ENCODE measurements around the gene CPTP.
"Not testable (repeated sequence)": the region's sequence is repeated elsewhere in the genome, so short reads cannot be mapped to it uniquely, and the experiment has no call there.

CPTP gene

GRCh38 chr1:1352786-1353388 lies 28.3 kb downstream of the CPTP start:
- peak; percentile 83 for DNase-seq

- DNase-seq, result no peak
Measured at GRCh38 chr1:1353389-1354151, 29.0 kb downstream of the CPTP start.

GRCh38 chr1:1354271-1355247 lies 30.0 kb downstream of the CPTP start:
- DNase-seq, result no peak

- no peak for DNase-seq
Measured at GRCh38 chr1:1355416-1355815, 30.8 kb downstream of the CPTP start.

GRCh38 chr1:1356166-1356795 lies 31.7 kb downstream of the CPTP start:
- DNase-seq, result no peak

- DNase-seq, result no peak
Measured at GRCh38 chr1:1356796-1357401, 32.3 kb downstream of the CPTP start.

GRCh38 chr1:1357871-1358432 lies 33.4 kb downstream of the CPTP start:
- no peak for DNase-seq

- DNase-seq, result no peak
Measured at GRCh38 chr1:1358433-1359271, 34.0 kb downstream of the CPTP start, which contains the start of gene MXRA8. TSS of gene MXRA8 (minus strand) at chr1:1358555. CDS start at chr1:1358504, 51 bp downstream.

- DNase-seq, result no peak
Measured at GRCh38 chr1:1359308-1359663, 34.7 kb downstream of the CPTP start.

- no peak for DNase-seq
Measured at GRCh38 chr1:1359664-1360468, 35.3 kb downstream of the CPTP start.

- no peak for DNase-seq
Measured at GRCh38 chr1:1360506-1361169, 36.0 kb downstream of the CPTP start.

- no peak for DNase-seq
Measured at GRCh38 chr1:1361233-1361981, 36.8 kb downstream of the CPTP start.

GRCh38 chr1:1361982-1362423 lies 37.4 kb downstream of the CPTP start:
- DNase-seq, result no peak

- DNase-seq, result no peak
Measured at GRCh38 chr1:1364266-1364665, 39.7 kb downstream of the CPTP start.

- DNase-seq, result no peak
Measured at GRCh38 chr1:1365875-1366698, 41.5 kb downstream of the CPTP start.

- DNase-seq, result no peak
Measured at GRCh38 chr1:1366699-1367066, 42.1 kb downstream of the CPTP start.

GRCh38 chr1:1367315-1367714 lies 42.7 kb downstream of the CPTP start:
- no peak for DNase-seq

- DNase-seq, result not testable (repeated sequence)
Measured at GRCh38 chr1:1370094-1370493, 45.5 kb downstream of the CPTP start.

Measured in NCI-H2171 (cell line).